NCI-H2081 treated with DMSO at 0.1 percent for 48 hours (cell line): ENCODE data around the gene DNPH1.

Experiments used
- DNase-seq: peaks from one replicate; lab custom pipeline; 2025; lab: John Stamatoyannopoulos, UW

Gene DNPH1

GRCh38 chr6:43243664-43244321, 14.5 kb upstream of the DNPH1 start:
- DNase-seq = no peak

- DNase-seq = no peak
Observed at GRCh38 chr6:43242908-43243663, 13.8 kb upstream of the DNPH1 start, which contains the start of gene TTBK1. TTBK1 (plus strand) TSS chr6:43243481; CDS start chr6:43246661, 3,180 bp downstream.

DNA sequence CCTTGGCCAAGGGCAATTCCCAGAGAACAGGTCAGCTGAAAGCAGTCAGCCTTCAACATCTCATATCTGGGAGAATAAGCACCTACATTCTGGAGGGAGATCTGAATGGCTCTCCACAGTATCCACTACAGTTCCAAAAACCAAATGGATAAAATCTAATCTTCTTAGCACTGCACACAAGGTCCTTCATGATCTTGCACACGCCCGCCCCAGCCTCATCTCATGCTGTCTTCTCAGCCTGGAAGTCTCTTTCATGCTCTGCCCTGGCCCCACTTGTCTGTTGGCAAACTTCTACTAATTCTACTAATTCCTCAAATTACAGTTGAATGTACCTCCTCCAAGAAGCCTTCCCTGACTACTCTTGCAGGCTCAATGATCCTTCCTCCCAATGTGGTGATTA, 12.2 kb upstream of the DNPH1 start:
- no peak for DNase-seq

DNA sequence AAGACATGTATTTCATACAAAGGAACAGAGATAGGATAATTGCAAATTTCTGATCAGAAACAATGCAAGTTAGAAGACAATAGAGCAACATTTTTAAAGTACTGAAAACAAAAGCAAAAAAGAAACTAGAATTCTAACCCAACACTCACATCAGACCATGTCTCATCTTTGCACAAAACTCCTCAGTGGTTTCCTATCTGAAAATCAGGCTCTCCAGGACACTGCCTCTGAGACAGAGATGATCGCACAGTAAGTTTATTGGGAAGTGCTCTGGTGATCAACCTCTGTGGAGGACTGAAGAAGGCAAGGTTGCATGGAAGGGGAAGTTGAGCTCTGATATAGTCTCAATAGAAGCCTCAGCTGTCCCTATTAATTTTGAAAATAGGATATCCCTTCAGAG, 11.7 kb upstream of the DNPH1 start:
- DNase-seq = no peak

GRCh38 chr6:43239054-43239453, 9.8 kb upstream of the DNPH1 start:
- no peak for DNase-seq

DNA sequence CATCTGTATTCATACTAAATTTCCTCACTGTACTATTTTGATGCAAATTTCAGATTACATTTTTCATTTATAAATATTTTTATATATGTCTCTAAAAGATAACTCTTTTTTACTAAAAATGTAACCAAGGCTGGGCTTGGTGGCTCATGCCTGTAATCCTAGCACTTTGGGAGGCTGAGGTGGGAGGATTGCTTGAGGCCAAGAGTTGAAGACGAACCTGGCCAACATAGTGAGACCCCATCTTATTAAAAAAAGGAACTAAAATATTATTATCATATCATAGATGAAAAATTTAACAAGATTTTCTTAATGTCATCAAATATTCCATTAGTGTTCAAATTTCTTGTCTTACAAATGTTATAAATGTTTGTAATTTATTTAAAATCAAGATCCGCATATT, 6.6 kb upstream of the DNPH1 start:
- no peak for DNase-seq

DNA sequence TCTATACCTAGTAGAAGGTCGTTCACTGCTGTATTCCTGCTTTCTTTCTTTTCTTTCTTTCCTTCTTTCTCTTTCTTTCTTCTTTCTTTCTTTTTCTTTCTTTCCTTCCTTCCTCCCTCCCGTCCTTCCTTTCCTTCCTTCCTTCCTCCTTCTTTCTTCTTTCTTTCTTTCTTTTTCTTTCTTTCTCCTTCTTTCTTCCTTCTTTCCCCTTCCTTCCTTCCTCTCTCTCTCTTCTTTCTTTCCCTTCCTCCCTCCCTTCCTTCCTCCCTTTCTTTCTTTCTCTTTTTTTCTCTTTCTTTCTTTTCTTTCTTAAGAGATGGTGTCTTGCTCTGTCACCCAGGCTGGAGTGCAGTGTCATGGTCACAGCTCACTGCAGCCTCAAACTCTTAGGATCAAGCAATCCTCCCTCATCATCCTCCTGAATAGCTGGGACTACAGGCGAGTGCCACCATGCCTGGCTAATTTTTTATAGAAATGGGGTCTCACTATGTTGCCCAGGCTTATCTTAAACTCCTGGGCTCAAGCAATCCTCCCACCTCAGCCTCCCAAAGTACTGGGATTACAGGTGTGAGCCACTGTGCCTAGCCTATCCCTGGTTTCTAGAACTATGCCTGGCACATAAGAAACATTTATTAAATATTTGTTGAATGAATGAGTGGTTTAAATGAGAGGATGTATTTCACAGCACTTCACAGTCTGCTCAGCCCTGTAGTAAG, 2.6 kb upstream of the DNPH1 start:
- DNase-seq = no peak

- DNase-seq = no peak
Observed at GRCh38 chr6:43231053-43231452, 1.8 kb upstream of the DNPH1 start.

GRCh38 chr6:43229803-43230620, 731 bp upstream of the DNPH1 start:
- DNase-seq = no peak

DNA sequence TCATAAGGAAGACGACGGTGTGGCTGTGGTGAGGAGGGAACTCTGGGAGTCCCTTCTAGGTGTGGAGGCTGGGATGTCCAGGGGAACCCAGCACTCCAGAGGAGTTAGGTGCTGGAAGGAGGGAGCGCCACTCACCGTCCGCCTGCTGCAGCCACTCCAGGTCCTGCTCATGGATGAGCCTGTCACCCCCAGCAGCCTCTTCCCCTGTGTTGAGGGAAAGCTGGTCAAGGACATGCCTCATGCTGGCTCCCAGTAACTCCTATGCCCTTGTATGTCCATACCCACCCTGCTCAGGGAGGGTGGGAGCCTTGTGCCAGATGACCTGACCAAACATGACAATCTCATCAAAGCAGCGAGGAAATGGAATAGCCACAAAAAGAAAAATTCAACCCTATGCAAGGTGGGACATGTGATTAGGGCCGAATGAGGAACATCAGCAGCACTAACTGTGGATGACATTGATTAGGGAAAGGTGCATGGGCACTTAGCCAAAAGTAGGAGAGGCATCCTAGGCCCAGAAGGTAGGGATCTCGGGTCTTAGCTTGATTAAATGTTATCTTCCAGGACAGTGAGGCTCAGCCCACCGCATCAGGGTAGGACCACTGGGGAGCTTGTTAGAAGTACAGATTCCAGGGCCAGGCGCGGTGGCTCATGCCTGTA, 3.0 kb downstream of the DNPH1 start:
- DNase-seq = no peak

DNA sequence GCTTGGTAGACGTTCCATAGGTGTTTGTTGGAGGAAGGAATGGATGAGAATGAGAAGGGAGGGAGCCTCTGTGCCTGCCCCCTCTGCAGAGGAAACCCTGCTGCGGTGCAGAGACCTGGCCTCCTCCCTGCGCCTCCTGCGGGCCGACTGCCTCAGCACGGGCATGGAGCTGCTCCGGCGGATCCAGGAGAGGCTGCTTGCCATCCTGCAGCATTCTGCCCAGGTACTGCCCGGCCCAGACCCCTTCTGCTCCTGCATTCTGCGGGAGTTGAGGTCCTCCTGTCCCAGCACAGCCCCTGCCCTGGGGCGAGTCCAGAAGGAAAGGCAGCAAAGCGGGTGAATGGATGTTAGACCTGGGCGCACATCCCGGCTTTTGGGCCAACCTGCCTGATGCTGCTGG, 6.1 kb downstream of the DNPH1 start:
- DNase-seq = no peak

- no peak for DNase-seq
Observed at GRCh38 chr6:43222418-43223059, 6.7 kb downstream of the DNPH1 start.

- no peak for DNase-seq
Observed at GRCh38 chr6:43221046-43221972, 8.0 kb downstream of the DNPH1 start.

GRCh38 chr6:43220439-43220951, 8.8 kb downstream of the DNPH1 start:
- DNase-seq = no peak

- no peak for DNase-seq
Observed at GRCh38 chr6:43219814-43220213, 9.5 kb downstream of the DNPH1 start.

- no peak for DNase-seq
Observed at GRCh38 chr6:43219119-43219518, 10.2 kb downstream of the DNPH1 start.

DNA sequence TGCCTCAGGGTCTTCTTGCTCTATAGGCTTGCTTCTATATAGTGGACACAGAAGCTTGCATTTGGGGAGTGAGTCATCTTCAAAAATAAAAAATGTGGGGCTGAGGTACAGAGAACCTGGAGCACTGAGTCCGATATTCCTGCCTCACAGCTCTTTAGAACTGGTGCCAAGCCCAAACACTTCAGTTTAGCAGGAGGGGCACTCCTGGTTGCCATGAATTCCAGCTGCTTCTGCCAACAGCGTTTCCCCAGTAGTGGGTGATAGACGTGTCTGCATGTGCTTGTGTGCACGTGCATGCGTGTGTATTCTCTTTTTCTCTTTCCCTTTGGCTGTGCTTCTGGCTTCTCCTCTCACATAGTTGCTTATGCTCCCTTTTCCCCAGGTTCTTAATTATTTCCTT, 11.9 kb downstream of the DNPH1 start:
- no peak for DNase-seq

DNA sequence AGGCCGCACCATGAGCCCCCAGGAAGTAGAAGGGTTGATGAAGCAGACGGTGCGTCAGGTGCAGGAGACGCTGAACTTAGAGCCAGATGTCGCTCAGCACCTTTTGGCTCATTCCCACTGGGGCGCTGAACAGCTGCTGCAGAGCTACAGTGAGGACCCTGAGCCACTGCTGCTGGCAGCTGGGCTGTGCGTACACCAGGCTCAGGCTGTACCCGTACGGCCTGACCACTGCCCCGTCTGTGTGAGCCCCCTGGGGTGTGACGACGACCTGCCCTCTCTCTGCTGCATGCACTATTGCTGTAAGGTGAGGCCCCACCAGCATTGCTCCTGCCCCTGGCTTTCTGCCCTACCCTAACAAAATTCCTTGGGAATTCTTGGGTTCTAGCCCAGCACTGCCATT, 13.1 kb downstream of the DNPH1 start:
- DNase-seq = no peak

DNA sequence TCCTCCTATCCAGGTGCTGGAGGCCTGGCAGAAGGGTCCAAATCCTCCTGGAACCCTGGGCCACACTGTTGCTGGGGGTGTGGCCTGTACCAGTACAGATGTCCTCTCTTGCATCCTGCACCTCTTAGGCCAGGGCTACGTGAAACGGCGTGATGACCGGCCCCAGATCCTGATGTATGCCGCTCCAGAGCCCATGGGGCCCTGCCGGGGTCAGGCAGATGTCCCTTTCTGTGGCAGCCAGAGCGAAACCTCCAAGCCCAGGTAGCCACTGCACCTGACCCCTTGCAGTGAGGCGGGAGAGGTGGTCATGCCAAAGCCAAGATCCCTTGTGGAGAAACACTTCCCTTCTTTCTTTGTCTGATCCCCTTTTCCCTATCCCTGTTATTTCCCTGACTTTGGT, 14.2 kb downstream of the DNPH1 start:
- DNase-seq = no peak

DNA sequence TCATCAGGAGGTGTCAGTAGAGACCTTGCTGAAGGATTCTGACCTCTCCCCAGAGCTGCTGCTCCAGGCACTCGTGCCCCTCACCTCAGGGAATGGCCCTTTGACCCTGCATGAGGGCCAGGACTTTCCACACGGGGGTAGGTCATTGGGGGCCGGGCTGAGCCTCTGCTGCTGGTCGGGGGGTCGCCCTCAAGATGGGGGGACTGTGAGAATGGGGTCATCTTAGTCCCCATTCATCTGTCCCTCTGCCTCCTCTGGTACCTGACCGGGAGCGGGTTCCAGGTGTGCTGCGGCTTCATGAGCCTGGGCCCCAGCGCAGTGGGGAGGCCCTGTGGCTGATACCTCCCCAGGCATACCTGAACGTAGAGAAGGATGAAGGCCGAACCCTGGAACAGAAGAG, 15.8 kb downstream of the DNPH1 start:
- DNase-seq = no peak
